OCI-LY7 (cell line): ENCODE results near the gene ASXL3.

ENCODE experiments used
- EZH2phosphoT487 ChIP-seq: fragments of 200-600 bp; sonication (generic); IDR thresholded peaks from 2 replicates; pipeline ENCODE4 v1.6.1; 2018; ENCODE audit warnings: low read depth, borderline replicate concordance, mild to moderate bottlenecking, mixed run types, antibody characterized with exemption, low read length, moderate library complexity, mixed read lengths
- TF ChIP-seq, protein P1 (sequence below): fragments of 200-600 bp; sonication (generic); conservative IDR thresholded peaks from 2 replicates; pipeline ENCODE4 v1.5.1; 2014; ENCODE audit warnings: mild to moderate bottlenecking, antibody characterized with exemption, low read length, moderate library complexity, mixed read lengths

DNA sequence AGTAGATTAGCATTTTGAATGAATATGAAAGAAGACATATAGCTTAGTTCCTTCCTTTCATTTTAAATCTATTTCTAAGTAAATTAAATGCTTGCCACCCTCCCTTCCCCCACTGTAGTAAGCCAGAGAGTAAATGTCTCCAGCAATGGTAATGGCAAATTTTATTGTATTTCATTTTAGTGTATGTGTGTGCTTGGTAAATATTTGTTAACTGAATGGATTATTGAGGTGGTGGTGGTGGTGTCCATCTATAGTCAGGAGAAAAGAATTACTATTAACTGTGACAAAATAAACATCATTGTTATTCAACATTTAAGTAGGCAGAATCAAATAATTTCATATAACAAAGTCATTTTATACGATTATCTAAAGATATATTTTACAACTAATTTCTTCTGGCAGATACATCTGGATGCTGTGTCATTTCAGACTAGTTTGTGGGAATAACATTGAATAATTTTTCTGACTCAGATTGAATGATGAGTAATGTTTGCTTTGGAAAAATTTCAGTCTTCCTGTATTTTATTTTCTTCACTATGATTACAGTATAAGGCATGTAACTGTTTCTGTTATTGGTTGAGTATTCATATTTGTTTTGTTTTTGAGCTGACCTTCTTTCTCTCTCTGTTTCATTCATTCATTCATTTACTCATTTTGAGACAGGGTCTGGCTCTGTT, 18.3 kb downstream of the ASXL3 start:
- TF ChIP-seq, protein P1, sequence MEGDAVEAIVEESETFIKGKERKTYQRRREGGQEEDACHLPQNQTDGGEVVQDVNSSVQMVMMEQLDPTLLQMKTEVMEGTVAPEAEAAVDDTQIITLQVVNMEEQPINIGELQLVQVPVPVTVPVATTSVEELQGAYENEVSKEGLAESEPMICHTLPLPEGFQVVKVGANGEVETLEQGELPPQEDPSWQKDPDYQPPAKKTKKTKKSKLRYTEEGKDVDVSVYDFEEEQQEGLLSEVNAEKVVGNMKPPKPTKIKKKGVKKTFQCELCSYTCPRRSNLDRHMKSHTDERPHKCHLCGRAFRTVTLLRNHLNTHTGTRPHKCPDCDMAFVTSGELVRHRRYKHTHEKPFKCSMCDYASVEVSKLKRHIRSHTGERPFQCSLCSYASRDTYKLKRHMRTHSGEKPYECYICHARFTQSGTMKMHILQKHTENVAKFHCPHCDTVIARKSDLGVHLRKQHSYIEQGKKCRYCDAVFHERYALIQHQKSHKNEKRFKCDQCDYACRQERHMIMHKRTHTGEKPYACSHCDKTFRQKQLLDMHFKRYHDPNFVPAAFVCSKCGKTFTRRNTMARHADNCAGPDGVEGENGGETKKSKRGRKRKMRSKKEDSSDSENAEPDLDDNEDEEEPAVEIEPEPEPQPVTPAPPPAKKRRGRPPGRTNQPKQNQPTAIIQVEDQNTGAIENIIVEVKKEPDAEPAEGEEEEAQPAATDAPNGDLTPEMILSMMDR = no peak
- no peak for TF ChIP-seq EZH2phosphoT487
